Fibroblast of skin of abdomen (primary cell): ENCODE results near the gene AGAP3.
A peak's percentile ranks its signal among the peaks of the same experiment; 100 is the strongest.

ENCODE experiments used
- DNase-seq: peaks from one replicate; pipeline ENCODE4 v3.0.0-alpha.2; 2013

The AGAP3 gene

GRCh38 chr7:151074817-151075661 lies 11.2 kb upstream of the AGAP3 start:
- DNase-seq: no peak

- DNase-seq: no peak
These were observed 10.7 kb upstream of the AGAP3 start for GRCh38 chr7:151075662-151075971.

GRCh38 chr7:151075978-151076426 lies 10.3 kb upstream of the AGAP3 start:
- no peak for DNase-seq

- no peak for DNase-seq
These were observed 9.2 kb upstream of the AGAP3 start for GRCh38 chr7:151076863-151077704.

DNA sequence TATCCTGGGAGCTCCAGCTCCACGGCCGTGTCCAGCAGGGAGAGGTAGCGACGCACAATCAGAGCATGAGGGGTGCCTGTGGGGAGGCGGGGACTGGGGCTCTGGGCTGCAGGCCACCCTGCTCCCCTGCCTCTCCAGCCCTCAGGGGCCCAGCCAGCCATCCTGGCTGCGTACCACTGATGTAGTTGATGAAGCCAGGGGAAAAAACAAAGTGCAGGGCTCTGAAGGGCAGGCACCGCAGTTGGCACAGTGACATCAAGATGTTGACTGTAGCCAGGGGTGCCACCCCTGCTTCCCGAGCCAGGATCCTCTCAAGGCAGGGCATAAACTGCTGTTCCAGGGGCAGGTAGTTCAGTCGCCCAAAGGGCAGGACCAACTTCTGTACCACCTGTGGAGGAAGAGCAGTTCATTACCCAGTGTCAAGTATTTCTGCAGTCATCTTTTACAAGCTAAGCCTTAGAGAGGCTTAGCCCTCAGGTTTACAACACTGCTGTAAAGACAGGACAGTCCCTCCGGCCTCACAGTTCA lies 8.5 kb upstream of the AGAP3 start:
- DNase-seq: no peak

DNA sequence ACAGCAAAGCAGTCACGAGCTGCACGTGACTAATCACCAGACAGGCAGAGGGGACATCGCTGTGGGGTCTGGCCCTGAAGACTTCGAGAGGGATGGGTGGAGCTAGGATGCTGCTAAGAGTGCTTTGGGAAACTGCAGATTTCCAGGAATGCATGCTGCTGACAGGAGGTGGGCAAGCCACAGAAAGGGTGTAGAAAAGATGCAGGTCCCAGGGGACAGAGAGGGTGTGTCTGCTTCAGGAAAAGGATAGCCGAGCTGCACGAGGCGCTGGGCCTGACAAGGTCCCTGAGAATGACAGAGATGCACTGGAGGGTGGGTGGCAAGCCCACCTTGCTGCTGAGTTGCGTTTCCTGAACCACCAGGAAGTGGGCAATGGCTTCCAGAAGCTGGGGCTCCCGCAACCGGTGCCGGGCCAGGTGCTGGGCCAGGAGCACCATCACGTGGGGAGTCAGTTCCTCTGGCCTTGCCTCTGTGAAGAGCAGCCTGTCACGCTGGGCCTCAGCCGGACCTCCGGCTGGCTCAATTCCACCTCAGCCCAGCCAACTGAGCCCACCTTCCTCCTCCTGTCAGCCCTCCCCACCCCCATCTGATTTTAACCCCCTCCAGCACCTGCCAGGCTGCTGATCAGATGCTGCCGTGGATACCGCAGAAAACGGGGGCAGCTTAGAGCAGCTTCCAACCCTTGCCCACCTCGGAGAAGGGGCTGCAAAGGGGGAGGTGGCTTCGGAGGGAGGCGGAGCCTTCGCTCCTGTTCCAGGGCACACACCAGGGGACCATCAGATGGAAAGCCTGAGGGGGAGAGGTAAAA lies 7.8 kb upstream of the AGAP3 start:
- no peak for DNase-seq

GRCh38 chr7:151079199-151079910 lies 6.9 kb upstream of the AGAP3 start:
- no peak for DNase-seq

- DNase-seq: no peak
These were observed 6.2 kb upstream of the AGAP3 start for GRCh38 chr7:151080067-151080521.

GRCh38 chr7:151080522-151081169 lies 5.6 kb upstream of the AGAP3 start, which contains the start of gene FASTK:
Gene FASTK (minus strand): TSS chr7:151080809. CDS start chr7:151080766, 43 bp downstream.
- peak; percentile 91 for DNase-seq

GRCh38 chr7:151081170-151082101 lies 4.8 kb upstream of the AGAP3 start:
- DNase-seq: no peak

DNA sequence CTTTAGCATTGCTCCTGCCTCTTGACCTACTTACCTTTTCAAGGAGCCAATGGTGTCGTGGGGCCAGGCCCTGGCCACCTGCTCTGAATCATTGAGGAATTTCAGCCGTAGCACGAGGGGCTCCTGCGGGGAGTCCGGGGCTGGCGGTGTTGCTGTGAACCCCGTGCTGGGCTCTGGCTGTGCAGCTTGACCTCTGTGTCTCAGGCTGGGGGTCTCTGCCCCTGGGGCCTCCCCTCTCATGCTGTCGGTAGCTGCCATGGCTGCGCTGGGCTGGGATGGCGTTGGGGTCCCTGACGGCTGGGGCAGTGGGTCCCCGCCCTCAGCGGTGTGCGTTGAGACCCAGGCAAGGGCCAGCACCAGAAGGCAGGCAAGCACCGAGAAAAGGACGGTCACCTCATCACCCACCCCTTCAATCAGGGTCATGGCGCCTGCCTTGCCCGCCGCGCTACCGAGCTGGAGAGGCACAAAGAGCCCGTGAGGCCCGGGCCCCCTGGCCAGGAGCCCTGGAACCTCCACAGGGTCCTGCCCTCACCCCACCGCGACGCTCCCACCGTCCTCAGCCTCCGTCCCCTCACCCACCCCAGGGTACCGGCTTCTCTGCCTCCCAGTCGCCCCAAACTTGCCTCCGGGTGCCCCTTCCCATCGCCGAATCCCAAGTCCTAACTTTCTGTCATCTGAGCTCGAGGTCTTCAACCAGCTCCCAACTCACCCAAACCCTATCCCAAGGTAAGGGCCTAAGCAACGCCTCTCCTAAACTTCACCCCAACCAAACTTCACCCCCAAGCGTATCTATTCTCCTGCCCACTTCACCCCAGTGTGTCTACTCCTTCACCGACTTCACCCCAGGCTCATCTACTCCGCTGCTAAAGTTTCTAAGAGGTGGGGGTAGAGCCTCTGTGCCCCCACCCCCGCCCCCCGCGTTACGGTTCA lies 3.9 kb upstream of the AGAP3 start:
- no peak for DNase-seq

DNA sequence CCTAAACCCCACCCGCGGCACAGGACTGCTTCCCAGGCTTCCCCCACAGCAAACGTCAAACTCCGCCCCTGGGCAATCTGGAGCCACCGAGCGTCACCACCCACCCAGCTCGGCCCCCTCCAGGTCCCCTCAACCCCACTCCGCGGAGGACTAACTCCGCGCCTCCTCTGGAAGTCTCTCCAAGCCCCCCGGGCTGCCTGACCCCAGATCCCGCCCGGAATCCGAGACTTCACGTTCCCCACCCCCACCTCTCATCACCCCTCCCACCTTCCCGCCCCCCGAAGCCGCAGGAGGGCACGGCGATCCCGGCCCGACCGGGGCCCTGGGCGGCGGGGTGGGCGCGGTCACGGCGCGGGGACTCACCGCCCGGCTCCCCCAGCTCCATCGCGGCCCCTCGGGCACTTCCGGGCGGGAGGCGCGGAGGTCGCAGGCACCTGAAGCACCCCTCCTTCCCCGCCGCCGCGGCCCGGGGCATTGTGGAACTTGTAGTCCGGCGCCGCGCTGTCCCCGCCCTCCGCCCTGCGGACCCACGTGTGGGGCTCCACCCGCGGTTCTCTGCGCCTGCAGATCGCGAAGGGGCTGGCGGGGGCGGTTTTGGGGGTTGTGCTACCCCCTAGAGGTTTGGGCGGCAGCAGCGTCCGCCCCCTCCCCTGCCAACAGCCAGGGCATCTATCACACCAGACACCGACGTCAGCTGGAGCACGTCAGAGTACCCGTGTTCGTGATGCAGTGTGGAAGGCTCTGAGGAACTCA lies 3.0 kb upstream of the AGAP3 start, which contains the start of gene TMUB1:
Gene TMUB1, minus strand, starts transcription at position 423 of the 753 bp plus-strand sequence. CDS start 930 bp downstream, outside the sequence.
- DNase-seq: peak; percentile 54

DNA sequence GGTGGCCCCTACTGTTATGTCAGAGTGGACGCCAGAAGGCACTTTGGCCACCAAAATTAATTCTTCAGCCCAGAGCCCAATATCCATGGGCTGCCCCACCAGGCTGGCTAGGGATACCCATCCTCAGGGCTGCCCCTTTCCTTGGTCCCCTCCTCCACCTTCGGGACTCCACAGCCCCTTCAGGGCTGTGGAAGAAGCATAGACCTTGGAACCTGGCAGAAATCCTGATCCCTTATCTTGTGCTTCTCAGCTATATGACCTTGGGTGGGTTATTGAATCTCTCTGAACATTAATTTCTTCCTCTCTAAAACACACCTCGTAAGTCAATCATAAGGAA lies 2.5 kb upstream of the AGAP3 start:
- no peak for DNase-seq

GRCh38 chr7:151085329-151085690 lies 965 bp upstream of the AGAP3 start:
- DNase-seq: no peak

DNA sequence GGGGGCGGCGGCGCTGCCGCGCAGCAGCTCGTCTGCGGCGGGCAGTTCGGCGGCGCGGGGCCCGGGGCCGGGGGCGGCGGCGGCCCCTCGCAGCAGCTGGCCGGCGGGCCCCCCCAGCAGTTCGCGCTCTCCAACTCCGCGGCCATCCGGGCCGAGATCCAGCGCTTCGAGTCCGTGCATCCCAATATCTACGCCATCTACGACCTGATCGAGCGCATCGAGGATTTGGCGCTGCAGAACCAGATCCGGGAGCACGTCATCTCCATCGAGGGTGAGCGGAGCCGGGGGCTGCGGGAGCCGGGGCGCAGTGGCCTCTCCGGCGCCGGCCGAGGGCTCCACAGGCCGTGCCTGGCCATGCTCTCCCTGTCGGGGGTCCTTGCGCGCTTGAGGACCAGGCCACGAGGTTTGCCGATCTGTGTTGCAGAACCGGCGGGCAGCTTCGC lies 548 bp downstream of the AGAP3 start:
- no peak for DNase-seq

DNA sequence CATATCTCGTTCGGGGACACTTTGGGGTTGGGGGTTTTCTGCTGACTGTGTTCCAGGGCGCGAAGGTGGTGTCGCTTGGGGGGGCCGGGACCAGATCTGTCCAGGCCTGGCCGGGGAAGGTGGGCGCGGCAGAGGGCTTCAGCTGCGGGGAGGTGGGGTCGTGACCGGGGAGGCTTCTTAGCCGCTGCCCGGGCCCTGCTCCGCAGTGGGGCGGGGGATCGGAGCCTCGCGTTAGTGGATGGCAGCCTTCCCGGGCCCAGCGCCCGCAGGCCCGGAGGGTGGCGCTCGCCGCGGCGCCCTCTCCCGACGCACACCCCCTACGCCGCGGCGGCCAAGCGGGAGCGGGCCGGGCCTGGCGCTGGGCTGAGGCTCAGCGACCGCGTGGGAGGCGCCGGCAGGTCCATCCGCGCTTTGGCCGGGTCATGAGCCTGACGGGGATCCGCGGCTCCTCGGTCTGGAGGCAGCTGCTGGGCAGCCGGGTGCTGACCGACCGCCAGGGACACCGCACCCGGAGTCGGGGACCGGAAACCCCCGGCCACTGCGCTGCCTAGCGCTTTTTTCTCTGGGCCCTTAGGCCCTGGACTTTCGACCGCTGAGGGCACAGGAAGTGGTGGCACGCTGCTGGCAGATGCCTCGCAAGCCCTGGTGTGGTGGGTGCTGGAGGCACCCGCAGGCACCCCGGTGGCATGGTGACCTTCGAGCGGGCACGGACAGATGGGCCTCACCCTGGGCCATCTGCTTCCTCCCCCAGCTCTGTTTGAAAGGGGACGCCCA lies 1.2 kb downstream of the AGAP3 start:
- peak; percentile 50 for DNase-seq
